Aortic smooth muscle cell (primary cell): ENCODE results near the gene TOLLIP. TPM values are rescaled to one million over a fixed set of nuclear protein-coding genes. Genes with fewer than 3 reads are reported as not detected.

Experiments
- total RNA-seq: library from RNA; depleted of rRNA; stranded (reverse); fragments of >200 nt; gene quantifications from 2 replicates; pipeline ENCODE4 v1.2.3, GENCODE V29; 2014

TOLLIP gene
- total RNA-seq = 23.4 and 26.4 TPM in 2 replicates

DNA sequence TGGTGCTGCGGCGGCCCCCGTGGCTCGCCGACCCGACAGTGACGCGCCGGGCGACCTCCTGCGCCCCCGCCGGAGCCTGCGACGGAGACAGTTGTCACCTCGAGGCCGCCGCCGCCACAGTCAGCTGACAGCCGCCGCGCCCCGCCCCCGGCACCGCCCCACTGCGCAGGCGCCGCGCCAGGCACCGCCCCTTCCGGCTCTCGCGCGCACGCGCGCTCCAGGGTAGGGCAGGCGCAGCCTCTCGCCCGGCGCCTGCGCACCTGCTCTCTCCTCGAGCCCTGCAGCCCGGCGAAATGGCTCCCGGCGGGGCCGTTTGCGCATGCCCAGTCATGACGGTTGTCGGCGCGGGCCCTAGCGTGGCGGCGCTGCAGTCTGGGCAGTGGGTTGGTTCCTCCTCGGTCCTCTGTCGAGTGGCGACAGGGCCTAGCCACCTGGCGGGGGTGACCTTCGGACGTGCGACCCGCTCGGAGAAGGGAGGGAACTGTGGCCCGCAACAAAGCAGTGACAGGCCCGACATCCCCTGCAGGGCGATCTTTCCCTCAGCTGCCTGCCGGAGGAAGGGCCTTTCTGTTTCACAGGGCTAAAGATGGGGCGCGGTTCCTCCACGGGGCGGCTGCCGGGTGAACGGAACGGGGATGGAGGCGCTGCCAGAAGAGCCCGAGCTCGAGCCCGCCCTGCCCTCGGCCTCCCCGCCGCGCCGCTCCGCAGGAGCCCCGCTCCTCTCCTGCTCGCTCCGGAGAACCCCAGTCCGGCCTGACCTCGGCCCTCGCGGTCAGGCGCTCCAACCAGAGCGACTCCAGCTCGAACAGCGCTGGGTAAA is at the start of gene TOLLIP:
TSS of gene TOLLIP (minus strand) at position 135 of the 820 bp plus-strand sequence. CDS start at position 1, 134 bp downstream.

Other genes with a start within 250 kb of the TOLLIP start
- gene MUC2, start 234.8 kb downstream of the TOLLIP start, total RNA-seq = not detected in 2 replicates
- gene MUC5AC, start 151.7 kb downstream of the TOLLIP start, total RNA-seq = under 0.01 TPM in 1 of 2 replicates, not detected in the other
- not detected in 2 replicates for gene MUC5B, start 86.6 kb downstream of the TOLLIP start, total RNA-seq
- 0.12 and 0.26 TPM in 2 replicates for gene BRSK2, start 80.3 kb upstream of the TOLLIP start, total RNA-seq
- gene MOB2, start 177.1 kb upstream of the TOLLIP start, total RNA-seq = 31.6 TPM in 2 replicates